K562 (cell line): ENCODE measurements around the gene UBE2M. TPM values are rescaled to one million over a fixed set of nuclear protein-coding genes. Genes with fewer than 3 reads are reported as not detected.
A peak's percentile ranks its signal among the peaks of the same experiment; 100 is the strongest.

Experiments used
- ARID4B ChIP-seq: sonication (generic); formaldehyde crosslinking; IDR thresholded peaks from 2 replicates; pipeline ENCODE4 v1.8.0; 2022; ENCODE audit warnings: mild to moderate bottlenecking, missing genetic modification reagents
- CEBPB ChIP-seq: fragments of 450-650 bp; IDR thresholded peaks from 2 replicates; pipeline ENCODE4 v1.6.1; 2016; ENCODE audit warnings: missing genetic modification characterization, missing compliant biosample characterization
- CREB3L1 ChIP-seq: fragments of 450-650 bp; IDR thresholded peaks from 2 replicates; pipeline ENCODE4 v1.6.1; 2014; ENCODE audit warnings: low read depth, mild to moderate bottlenecking, moderate library complexity, borderline replicate concordance
- DLX4 ChIP-seq: fragments of 250-450 bp; sonication (Bioruptor Pico); IDR thresholded peaks from 2 replicates; pipeline ENCODE4 v1.6.1; 2021; ENCODE audit warnings: mild to moderate bottlenecking
- MAZ ChIP-seq, 2 experiments: fragments of 450-650 bp in 1 of 2; sonication (generic) in 1 of 2; formaldehyde crosslinking; IDR thresholded peaks in 1 of 2; conservative IDR thresholded peaks in 1 of 2; 2 replicates each; pipeline versions ENCODE4 v1.4.0 to v1.5.0; 2020; ENCODE audit warnings: mild to moderate bottlenecking in 1 of 2, missing genetic modification reagents in 1 of 2
- MCM2 ChIP-seq: fragments of 450-650 bp; IDR thresholded peaks from 2 replicates; pipeline ENCODE4 v1.6.1; 2017; ENCODE audit warnings: low read depth, mild to moderate bottlenecking
- MTA3 ChIP-seq: fragments of 450-650 bp; formaldehyde crosslinking; IDR thresholded peaks from 2 replicates; pipeline ENCODE4 v1.6.1; 2017; ENCODE audit warnings: mild to moderate bottlenecking, borderline replicate concordance
- MYNN ChIP-seq, 2 experiments: sonication (generic); formaldehyde crosslinking in 1 of 2; IDR thresholded peaks; 2 replicates each; pipeline versions ENCODE4 v1.5.0 to v1.6.1; 2016 to 2020; ENCODE audit warnings: antibody characterized with exemption in 1 of 2, missing genetic modification reagents in 1 of 2
- NR1H2 ChIP-seq: sonication (generic); formaldehyde crosslinking; IDR thresholded peaks from 2 replicates; pipeline ENCODE4 v1.4.0; 2020; ENCODE audit warnings: mild to moderate bottlenecking, missing genetic modification reagents
- PBX2 ChIP-seq, 2 experiments: IDR thresholded peaks in 1 of 2; conservative IDR thresholded peaks in 1 of 2; 2 replicates each; pipeline ENCODE4 v1.6.1; 2016; ENCODE audit warnings: low read depth in 2 of 2, mild to moderate bottlenecking in 1 of 2, missing compliant biosample characterization in 1 of 2, missing genetic modification characterization in 1 of 2, moderate library complexity in 1 of 2
- U2AF1 ChIP-seq: fragments of 200-400 bp; formaldehyde crosslinking; optimal IDR thresholded peaks from 2 replicates; pipeline ENCODE3; 2017; ENCODE audit warnings: mild to moderate bottlenecking, low read depth, low read length, moderate library complexity
- ZNF143 ChIP-seq: sonication (generic); formaldehyde crosslinking; IDR thresholded peaks from 2 replicates; pipeline ENCODE4 v1.9.0; 2022; ENCODE audit warnings: mild to moderate bottlenecking, missing genetic modification reagents
- polyA plus RNA-seq, 8 experiments: library from polyadenylated mRNA; depleted of rRNA in 4 of 8; stranded (reverse) in 5 of 8; unstranded in 3 of 8; fragments of >200 nt; fragmentation: Nextera tagmentation in 2 of 8; fragmentation: Illumina TruSeq in 1 of 8; extraction: Ambion mirVana in 2 of 8; extraction: Trizol in 1 of 8; gene quantifications; 2 replicates each; pipeline versions ENCODE4 v1.2.1 to v1.2.3, GENCODE V29; 2011 to 2014; ENCODE audit warnings: inconsistent platforms in 1 of 8, missing spikeins in 1 of 8
- total RNA-seq, 7 experiments: library from RNA; depleted of rRNA in 6 of 7; stranded (reverse); fragments of >200 nt in 6 of 7; fragmentation: Illumina TruSeq in 2 of 7; extraction: Trizol in 2 of 7; gene quantifications; 2 replicates each; pipeline versions ENCODE4 v1.2.1 to v1.2.3, GENCODE V29; 2011 to 2021; ENCODE audit warnings: low replicate concordance in 1 of 7

The UBE2M gene
- total and polyA plus RNA-seq, 9 of the 15 experiments (the other 6 are each of a cell fraction or from before 2014, with no cell fraction given), result 0.92 to 163 (median 85.7) TPM

- TF ChIP-seq CEBPB (tag) (0 out of 2 replicates have a peak, but pooled peaks have one; percentile 24), MCM2 (no peak), MAZ (CRISPR knock-in tag; conservative IDR thresholded peaks at IDR 0.05 in 1 of 2, IDR thresholded peaks at IDR 0.05 in 1 of 2) (no peak), U2AF1 (no peak), DLX4 (no peak), CREB3L1 (no peak), NR1H2 (no peak), ZNF143 (CRISPR knock-in tag) (no peak), ARID4B (CRISPR knock-in tag) (no peak), PBX2 (CRISPR knock-in tag; IDR thresholded peaks at IDR 0.05; ENCODE audit: low read depth) (no peak), PBX2 (tag; conservative IDR thresholded peaks at IDR 0.05; ENCODE audit: low read depth) (no peak), MYNN (IDR thresholded peaks at IDR 0.05) (no peak), MYNN (CRISPR knock-in tag; IDR thresholded peaks at IDR 0.05) (no peak), MTA3 (0 out of 2 replicates have a peak, but pooled peaks have one; percentile 6)
Observed at GRCh38 chr19:58518256-58519086, 39.9 kb downstream of the UBE2M start (continued).
